ENCODE results near the gene TRIM73. TPM values are rescaled to one million over a fixed set of nuclear protein-coding genes. Genes with fewer than 3 reads are reported as not detected.
"Not testable (repeated sequence)": the region's sequence is repeated elsewhere in the genome, so short reads cannot be mapped to it uniquely, and the experiment has no call there.

Gene TRIM73
- total and polyA plus RNA-seq, 2 of the 13 experiments (the other 11 are each of a cell fraction or from before 2014, with no cell fraction given), result 1.5 to 5.7 TPM

- H3K9ac ChIP-seq (ENCODE audit: insufficient read depth, low read depth, low read length); H3K79me2 ChIP-seq (ENCODE audit: insufficient read depth, low read length); H2AFZ ChIP-seq (ENCODE audit: low read length); H3K27me3 ChIP-seq (ENCODE audit: control insufficient read depth in 1 of 2, insufficient read depth in 2 of 2, low read length in 2 of 2); BruUV-seq (replicated peaks); H4K20me1 ChIP-seq (ENCODE audit: insufficient read depth, low read length); FAIRE-seq; H3K4me1 ChIP-seq (ENCODE audit: insufficient read depth, low read length); CTCF ChIA-PET (ENCODE audit: low intra/inter-chr PET ratio, low total read pairs); in situ Hi-C loops (cut with HindIII; ENCODE audit: extremely low pct_ligation_motif_present, low pct_unique_long_range_greater_than_20kb); H3K4me3 ChIP-seq (replicated peaks in 1 of 3; ENCODE audit: insufficient read depth in 1 of 3, low read depth in 2 of 3, low read length in 3 of 3); intact Hi-C loops (cut with micrococcal nuclease; ENCODE audit: unreplicated experiment); POLR2A ChIA-PET; DNase-seq (ENCODE audit: low spot score); ATAC-seq; H3K4me2 ChIP-seq (ENCODE audit: low read depth, low read length); H3K9me3 ChIP-seq (ENCODE audit: low read length); H3K27ac ChIP-seq (ENCODE audit: extremely low read length, insufficient read depth, low read length): not testable (repeated sequence)
- H3K36me3 ChIP-seq (replicated peaks in 1 of 2; ENCODE audit: control insufficient read depth in 1 of 2, insufficient read depth in 2 of 2, low read length in 2 of 2), result peaks cover 6 to 15% of the 10 kb centered on the region in 2 experiments; a peak in 3 of 5 replicates
- TF ChIP-seq AGO2 (optimal IDR thresholded peaks at IDR 0.05; ENCODE audit: low read depth, low read length), result peak; percentile 48
- 98% methylated on average over 10 of the region's 13 CpGs for WGBS (ENCODE audit: low lambda C conversion rate)
These were observed 24.3 kb downstream of the TRIM73 start for GRCh38 chr7:75419693-75420092.

GRCh38 chr7:75420152-75420551, 24.7 kb downstream of the TRIM73 start:
- H3K9me3 ChIP-seq (ENCODE audit: low read length); intact Hi-C loops (cut with micrococcal nuclease; ENCODE audit: unreplicated experiment); POLR2A ChIA-PET; H3K9ac ChIP-seq (ENCODE audit: insufficient read depth, low read depth, low read length); BruUV-seq (replicated peaks); H3K79me2 ChIP-seq (ENCODE audit: insufficient read depth, low read length); in situ Hi-C loops (cut with HindIII; ENCODE audit: extremely low pct_ligation_motif_present, low pct_unique_long_range_greater_than_20kb); H3K4me2 ChIP-seq (ENCODE audit: low read depth, low read length); H4K20me1 ChIP-seq (ENCODE audit: insufficient read depth, low read length); H3K27ac ChIP-seq (ENCODE audit: extremely low read length, insufficient read depth, low read length); CTCF ChIA-PET (ENCODE audit: low intra/inter-chr PET ratio, low total read pairs); H3K4me1 ChIP-seq (ENCODE audit: insufficient read depth, low read length); DNase-seq (ENCODE audit: low spot score); H3K4me3 ChIP-seq (replicated peaks in 1 of 3; ENCODE audit: insufficient read depth in 1 of 3, low read depth in 2 of 3, low read length in 3 of 3); H3K27me3 ChIP-seq (ENCODE audit: control insufficient read depth in 1 of 2, insufficient read depth in 2 of 2, low read length in 2 of 2); ATAC-seq; FAIRE-seq; H2AFZ ChIP-seq (ENCODE audit: low read length): not testable (repeated sequence)
- H3K36me3 ChIP-seq (replicated peaks in 1 of 2; ENCODE audit: control insufficient read depth in 1 of 2, insufficient read depth in 2 of 2, low read length in 2 of 2), result peaks cover 6 to 15% of the 10 kb centered on the region in 2 experiments; a peak in 3 of 5 replicates
- 100% methylated on average over 9 of the region's 13 CpGs for WGBS (ENCODE audit: low lambda C conversion rate)

- BruUV-seq (replicated peaks); CTCF ChIA-PET (ENCODE audit: low intra/inter-chr PET ratio, low total read pairs); FAIRE-seq; H2AFZ ChIP-seq (ENCODE audit: low read length); POLR2A ChIA-PET; DNase-seq (ENCODE audit: low spot score); ATAC-seq; H3K9ac ChIP-seq (ENCODE audit: insufficient read depth, low read depth, low read length); H3K27ac ChIP-seq (ENCODE audit: extremely low read length, insufficient read depth, low read length); H3K27me3 ChIP-seq (ENCODE audit: control insufficient read depth in 1 of 2, insufficient read depth in 2 of 2, low read length in 2 of 2); H3K79me2 ChIP-seq (ENCODE audit: insufficient read depth, low read length); in situ Hi-C loops (cut with HindIII; ENCODE audit: extremely low pct_ligation_motif_present, low pct_unique_long_range_greater_than_20kb); H3K4me1 ChIP-seq (ENCODE audit: insufficient read depth, low read length); H3K4me2 ChIP-seq (ENCODE audit: low read depth, low read length); H3K4me3 ChIP-seq (replicated peaks in 1 of 3; ENCODE audit: insufficient read depth in 1 of 3, low read depth in 2 of 3, low read length in 3 of 3); intact Hi-C loops (cut with micrococcal nuclease; ENCODE audit: unreplicated experiment); H4K20me1 ChIP-seq (ENCODE audit: insufficient read depth, low read length); H3K9me3 ChIP-seq (ENCODE audit: low read length): not testable (repeated sequence)
- peaks cover 6 to 12% of the 10 kb centered on the region in 2 experiments; a peak in 3 of 5 replicates for H3K36me3 ChIP-seq (replicated peaks in 1 of 2; ENCODE audit: control insufficient read depth in 1 of 2, insufficient read depth in 2 of 2, low read length in 2 of 2)
- 93% methylated on average over 31 of the region's 50 CpGs for WGBS (ENCODE audit: low lambda C conversion rate)
These were observed 26.6 kb downstream of the TRIM73 start for GRCh38 chr7:75421798-75422710.

- H3K4me3 ChIP-seq (replicated peaks in 1 of 3; ENCODE audit: insufficient read depth in 1 of 3, low read depth in 2 of 3, low read length in 3 of 3); FAIRE-seq; in situ Hi-C loops (cut with HindIII; ENCODE audit: extremely low pct_ligation_motif_present, low pct_unique_long_range_greater_than_20kb); H3K9ac ChIP-seq (ENCODE audit: insufficient read depth, low read depth, low read length); POLR2A ChIA-PET; CTCF ChIA-PET (ENCODE audit: low intra/inter-chr PET ratio, low total read pairs); H2AFZ ChIP-seq (ENCODE audit: low read length); DNase-seq (ENCODE audit: low spot score); H3K27me3 ChIP-seq (ENCODE audit: control insufficient read depth in 1 of 2, insufficient read depth in 2 of 2, low read length in 2 of 2); H3K4me2 ChIP-seq (ENCODE audit: low read depth, low read length); H3K79me2 ChIP-seq (ENCODE audit: insufficient read depth, low read length); H3K9me3 ChIP-seq (ENCODE audit: low read length); H3K27ac ChIP-seq (ENCODE audit: extremely low read length, insufficient read depth, low read length); BruUV-seq (replicated peaks); H4K20me1 ChIP-seq (ENCODE audit: insufficient read depth, low read length); intact Hi-C loops (cut with micrococcal nuclease; ENCODE audit: unreplicated experiment); ATAC-seq; H3K4me1 ChIP-seq (ENCODE audit: insufficient read depth, low read length): not testable (repeated sequence)
- 100% methylated on average over 5 of the region's 15 CpGs for WGBS (ENCODE audit: low lambda C conversion rate)
- H3K36me3 ChIP-seq (replicated peaks in 1 of 2; ENCODE audit: control insufficient read depth in 1 of 2, insufficient read depth in 2 of 2, low read length in 2 of 2), result peaks cover 6 to 13% of the 10 kb centered on the region in 2 experiments; a peak in 3 of 5 replicates
These were observed 28.1 kb downstream of the TRIM73 start for GRCh38 chr7:75423481-75423880.
